ENCODE measurements around the gene SLC22A6.

- TF ChIP-seq CTCF (IDR thresholded peaks at IDR 0.05), result no peak
- no peak for TF ChIP-seq EZH2 (IDR thresholded peaks at IDR 0.05)
- no peak for TF ChIP-seq EZH2phosphoT487 (IDR thresholded peaks at IDR 0.05)
Measured at GRCh38 chr11:62983536-62984199, 1.1 kb downstream of the SLC22A6 start.
